HuH-7 (cell line): Measurements from ENCODE around the gene OR51B2.
A peak's percentile ranks its signal among the peaks of the same experiment; 100 is the strongest.
"Not testable (repeated sequence)": the region's sequence is repeated elsewhere in the genome, so short reads cannot be mapped to it uniquely, and the experiment has no call there.

Experiments
- DNase-seq: peaks from one replicate; pipeline ENCODE4 v3.0.0; 2011; ENCODE audit warnings: low spot score

Gene OR51B2

GRCh38 chr11:5313326-5314023 lies 10.6 kb downstream of the OR51B2 start:
- not testable (repeated sequence) for DNase-seq

DNA sequence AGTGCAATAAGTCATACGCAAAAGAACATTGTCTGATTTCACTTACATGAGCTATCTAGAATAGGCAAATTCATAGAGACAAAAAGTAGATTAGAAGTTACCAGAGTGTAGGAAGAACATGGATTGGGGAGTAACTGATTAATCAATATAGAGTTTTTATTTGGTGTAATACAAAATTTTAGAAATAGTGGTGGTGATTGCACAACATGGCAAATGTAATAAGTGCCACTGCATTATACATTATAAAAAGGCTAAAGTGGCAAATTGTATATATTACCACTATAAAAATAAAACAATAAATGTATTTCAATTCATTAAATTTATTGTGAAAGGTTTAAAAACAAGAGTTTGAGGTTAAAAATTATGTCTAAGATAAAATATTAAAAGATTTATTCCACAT lies 13.7 kb downstream of the OR51B2 start:
- no peak for DNase-seq

DNA sequence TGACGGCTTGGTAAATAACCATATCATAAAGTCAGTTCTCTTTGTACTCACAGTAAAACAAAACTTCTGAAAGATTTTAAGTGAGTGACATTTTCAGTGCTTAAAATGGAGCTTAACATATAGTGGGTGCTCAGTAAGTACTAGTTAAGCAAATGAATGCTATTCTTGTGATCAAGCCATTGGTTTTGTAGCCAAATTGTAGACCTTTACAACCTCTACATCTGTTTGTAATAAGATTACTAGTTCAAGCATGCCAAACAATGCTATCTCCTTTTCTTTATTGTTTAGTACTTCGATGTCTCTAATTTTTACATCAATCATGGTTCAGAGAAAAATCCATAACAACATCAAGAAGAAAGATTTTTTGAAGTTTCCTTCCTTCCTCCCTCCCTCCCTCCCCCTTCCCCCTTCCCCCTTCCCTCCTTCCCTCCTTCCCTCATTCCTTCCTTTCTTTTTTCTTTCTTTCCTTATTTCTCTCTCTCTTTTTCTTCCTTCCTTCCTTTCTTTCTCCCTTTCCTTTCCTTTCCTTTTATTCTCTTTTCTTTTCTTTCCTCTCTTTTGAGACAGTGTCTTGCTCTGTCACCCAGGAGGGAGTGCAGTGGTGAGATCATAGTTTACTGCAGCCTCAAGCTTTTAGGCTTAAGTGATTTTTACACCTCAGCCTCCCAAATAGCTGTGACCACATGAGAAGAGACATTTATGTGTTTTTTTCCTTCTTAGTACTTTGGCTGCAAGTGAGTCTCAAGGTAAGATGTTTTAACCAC lies 16.7 kb downstream of the OR51B2 start:
- no peak for DNase-seq

GRCh38 chr11:5304046-5304445 lies 20.1 kb downstream of the OR51B2 start:
- DNase-seq, result no peak

- DNase-seq, result no peak
Measured at GRCh38 chr11:5303626-5304025, 20.5 kb downstream of the OR51B2 start.

DNA sequence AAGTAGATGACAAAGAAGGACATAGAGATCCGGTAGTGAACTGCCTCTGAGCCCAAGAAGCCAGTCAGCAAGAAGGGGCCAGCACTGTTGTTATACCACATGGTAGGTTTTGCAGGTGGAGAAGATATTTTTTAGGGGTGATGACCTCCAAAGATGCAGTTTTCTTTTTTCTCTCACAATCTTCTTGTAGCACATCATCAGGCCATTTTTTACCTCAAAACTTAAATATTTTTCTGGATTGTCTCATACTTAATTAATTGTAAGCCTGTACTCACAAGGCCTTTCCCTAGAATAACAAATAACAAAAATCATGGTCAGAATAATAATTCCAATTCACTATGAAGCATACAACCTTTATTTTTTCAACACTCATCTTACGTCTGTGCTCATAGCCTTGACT lies 22.3 kb downstream of the OR51B2 start, which contains the start of gene OR51B4:
Gene OR51B4 (minus strand): TSS at position 101 of the 400 bp plus-strand sequence. CDS start 0 bp downstream, at position 101.
- no peak for DNase-seq

- DNase-seq, result no peak
Measured at GRCh38 chr11:5300251-5300650, 23.8 kb downstream of the OR51B2 start.

GRCh38 chr11:5298451-5298850 lies 25.6 kb downstream of the OR51B2 start:
- no peak for DNase-seq

DNA sequence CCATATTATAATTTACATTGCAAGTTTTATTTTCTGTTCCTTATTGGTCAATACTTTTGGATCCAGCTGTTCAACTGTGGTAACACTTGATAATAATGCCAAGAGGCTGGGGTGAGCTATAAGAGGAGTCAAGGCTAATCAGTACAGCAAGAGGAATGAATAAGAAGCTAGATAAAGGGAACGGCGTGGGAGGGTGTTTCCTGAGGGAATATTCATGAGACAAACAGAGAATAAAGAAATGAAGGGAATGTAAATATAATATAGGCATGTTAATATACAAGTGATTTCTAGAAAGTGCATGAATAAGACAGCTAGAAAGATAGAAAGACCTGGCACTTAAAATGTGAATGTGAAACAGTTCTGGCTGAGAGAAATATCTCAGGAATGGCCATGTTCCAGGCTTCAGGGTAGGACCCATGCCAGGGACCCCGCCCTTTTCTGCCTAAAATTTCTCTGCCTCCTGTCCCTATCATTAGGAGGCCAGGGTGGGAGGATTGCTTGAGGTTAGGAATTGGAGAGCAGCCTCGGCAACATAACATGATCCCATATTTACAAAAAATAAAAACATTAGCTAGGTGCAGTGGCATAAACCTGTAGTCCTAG lies 26.3 kb downstream of the OR51B2 start:
- no peak for DNase-seq

- not testable (repeated sequence) for DNase-seq
Measured at GRCh38 chr11:5294342-5294995, 29.6 kb downstream of the OR51B2 start.

DNA sequence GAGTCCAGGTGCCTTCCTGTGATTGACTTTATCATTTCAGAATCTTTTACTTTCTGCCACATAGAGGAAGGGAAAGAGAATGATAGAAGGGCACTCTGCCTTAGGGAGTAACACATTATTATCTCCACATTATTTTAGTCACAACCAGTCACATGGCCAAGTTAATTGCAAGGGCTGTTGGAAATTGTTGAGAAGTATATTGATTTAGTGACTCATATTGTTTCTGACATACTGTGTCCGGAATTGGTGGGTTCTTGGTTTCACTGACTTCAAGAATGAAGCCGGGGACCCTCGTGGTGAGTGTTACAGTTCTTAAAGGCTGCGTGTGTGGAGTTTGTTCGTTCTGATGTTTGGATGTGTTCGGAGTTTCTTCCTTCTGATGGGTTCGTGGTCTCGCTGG lies 31.1 kb downstream of the OR51B2 start:
- no peak for DNase-seq

- peak; percentile 23 for DNase-seq
Measured at GRCh38 chr11:5291207-5291838, 32.8 kb downstream of the OR51B2 start.

DNA sequence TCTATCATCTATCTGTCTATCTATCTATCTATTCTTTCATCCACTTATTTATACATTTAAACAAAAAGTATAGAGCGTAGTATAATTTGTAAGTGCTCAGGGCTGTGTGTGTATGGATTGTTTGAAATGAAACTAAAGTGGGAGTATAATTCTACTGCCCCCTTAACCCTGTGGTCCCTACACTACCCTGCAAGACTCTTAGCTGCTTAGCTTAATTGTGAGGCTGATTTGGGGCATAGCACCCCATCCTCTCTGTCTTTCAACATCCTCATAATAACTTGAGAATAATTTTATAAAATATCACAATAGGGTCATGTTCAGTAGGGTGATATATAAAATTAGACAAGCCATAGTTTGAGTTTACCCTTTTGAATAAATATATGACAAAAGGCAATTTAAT lies 34.0 kb downstream of the OR51B2 start:
- DNase-seq, result no peak

GRCh38 chr11:5289696-5290095 lies 34.4 kb downstream of the OR51B2 start:
- DNase-seq, result no peak

DNA sequence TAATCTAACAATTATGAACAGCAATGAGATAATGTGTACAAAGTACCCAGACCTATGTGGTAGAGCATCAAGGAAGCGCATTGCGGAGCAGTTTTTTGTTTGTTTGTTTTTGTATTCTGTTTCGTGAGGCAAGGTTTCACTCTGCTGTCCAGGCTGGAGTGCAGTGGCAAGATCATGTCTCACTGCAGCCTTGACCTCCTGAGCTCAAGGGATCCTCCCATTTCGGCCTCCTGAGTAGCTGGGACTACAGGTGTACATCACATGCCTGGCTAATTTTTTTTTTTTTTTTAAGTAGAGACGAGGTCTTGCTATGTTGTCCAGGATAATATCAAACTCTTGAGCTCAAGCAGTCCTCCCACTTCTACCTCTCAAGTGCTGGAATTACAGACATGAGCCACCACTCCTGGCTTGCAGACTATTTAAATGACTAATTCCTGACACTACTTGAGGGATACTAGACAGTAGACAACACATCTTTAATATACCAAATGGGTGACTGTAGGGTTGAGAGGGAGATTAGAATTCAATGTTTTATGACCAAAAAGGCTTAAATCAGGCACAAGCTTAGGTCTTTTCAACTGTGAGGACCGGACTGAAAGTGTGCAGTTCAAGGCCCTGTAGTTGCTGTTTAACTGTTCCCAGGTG lies 35.1 kb downstream of the OR51B2 start:
- DNase-seq, result no peak

DNA sequence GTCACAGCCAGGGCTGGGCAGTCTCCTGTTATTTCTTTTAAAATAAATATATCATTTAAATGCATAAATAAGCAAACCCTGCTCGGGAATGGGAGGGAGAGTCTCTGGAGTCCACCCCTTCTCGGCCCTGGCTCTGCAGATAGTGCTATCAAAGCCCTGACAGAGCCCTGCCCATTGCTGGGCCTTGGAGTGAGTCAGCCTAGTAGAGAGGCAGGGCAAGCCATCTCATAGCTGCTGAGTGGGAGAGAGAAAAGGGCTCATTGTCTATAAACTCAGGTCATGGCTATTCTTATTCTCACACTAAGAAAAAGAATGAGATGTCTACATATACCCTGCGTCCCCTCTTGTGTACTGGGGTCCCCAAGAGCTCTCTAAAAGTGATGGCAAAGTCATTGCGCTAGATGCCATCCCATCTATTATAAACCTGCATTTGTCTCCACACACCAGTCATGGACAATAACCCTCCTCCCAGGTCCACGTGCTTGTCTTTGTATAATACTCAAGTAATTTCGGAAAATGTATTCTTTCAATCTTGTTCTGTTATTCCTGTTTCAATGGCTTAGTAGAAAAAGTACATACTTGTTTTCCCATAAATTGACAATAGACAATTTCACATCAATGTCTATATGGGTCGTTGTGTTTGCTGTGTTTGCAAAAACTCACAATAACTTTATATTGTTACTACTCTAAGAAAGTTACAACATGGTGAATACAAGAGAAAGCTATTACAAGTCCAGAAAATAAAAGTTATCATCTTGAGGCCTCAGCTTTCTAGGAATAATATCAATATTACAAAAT lies 35.8 kb downstream of the OR51B2 start:
- DNase-seq, result no peak

DNA sequence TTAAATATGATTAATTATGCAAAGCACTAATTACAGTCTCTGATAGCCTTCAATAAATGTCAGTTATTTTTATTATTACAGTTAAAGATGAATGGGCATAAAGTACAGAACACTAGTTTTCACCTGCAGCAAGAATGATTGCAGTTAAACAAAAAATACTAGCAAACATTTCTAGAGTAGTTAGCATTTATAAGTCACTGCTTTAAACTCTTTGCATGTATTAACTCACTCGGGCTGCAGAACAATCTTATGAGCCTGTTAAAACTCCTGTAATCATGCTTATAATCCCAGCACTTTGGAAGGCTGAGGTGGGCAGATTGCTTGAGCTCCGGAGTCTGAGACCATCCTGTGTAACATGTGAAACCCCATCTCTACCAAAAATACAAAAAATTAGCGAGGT lies 37.2 kb downstream of the OR51B2 start:
- DNase-seq, result no peak

- DNase-seq, result no peak
Measured at GRCh38 chr11:5286351-5286750, 37.7 kb downstream of the OR51B2 start.

DNA sequence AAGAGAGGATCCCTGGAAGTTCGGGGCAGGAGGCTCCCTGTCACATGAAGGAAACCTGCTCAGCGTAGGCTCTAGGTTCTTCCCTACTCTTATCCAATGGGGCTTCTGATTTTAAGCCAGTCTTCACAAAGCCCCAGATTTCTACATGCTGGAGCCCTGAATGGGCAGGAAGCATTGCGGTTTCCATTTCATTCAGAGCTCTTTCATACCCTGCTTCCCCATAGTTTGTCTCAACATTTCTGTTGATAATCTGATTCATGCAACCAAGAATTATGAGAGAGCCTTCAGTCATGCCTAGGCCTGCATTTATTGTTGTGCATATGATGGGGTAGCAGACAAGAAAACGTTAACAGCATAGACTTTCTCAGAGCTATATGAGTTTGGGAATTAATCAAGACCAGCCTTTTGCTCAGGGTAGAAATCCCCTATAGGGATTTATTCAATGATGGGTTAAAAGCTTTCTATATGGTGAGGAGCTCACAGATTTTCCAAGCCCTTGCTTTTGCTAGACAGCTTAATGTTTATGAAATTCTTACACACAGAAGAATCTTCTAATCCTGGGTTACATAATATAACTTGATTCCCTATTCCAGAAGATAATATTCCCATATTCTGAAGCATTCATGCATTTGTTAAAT lies 38.3 kb downstream of the OR51B2 start:
- DNase-seq, result no peak

- no peak for DNase-seq
Measured at GRCh38 chr11:5284637-5285036, 39.5 kb downstream of the OR51B2 start.
